ENCODE measurements around the gene ADGRL3. TPM values are rescaled to one million over a fixed set of nuclear protein-coding genes. Genes with fewer than 3 reads are reported as not detected.
"Not testable (repeated sequence)": the region's sequence is repeated elsewhere in the genome, so short reads cannot be mapped to it uniquely, and the experiment has no call there.

Gene ADGRL3
- total RNA-seq, 1 donor from 2014 or later, result 44.8 TPM

GRCh38 chr4:61630548-61630947 is 430.4 kb downstream of the ADGRL3 start:
- Mint-ChIP-seq H3K9me3 (ENCODE audit: unreplicated experiment) (no peaks in the 10 kb centered on the region), H3K4me3 (ENCODE audit: unreplicated experiment) (no peak overlapping the region), H3K27me3 (ENCODE audit: unreplicated experiment) (no peaks in the 10 kb centered on the region), H3K27ac (ENCODE audit: unreplicated experiment) (no peak overlapping the region), H3K36me3 (ENCODE audit: low read depth, unreplicated experiment) (no peaks in the 10 kb centered on the region), H3K4me1 (ENCODE audit: unreplicated experiment) (no peaks in the 10 kb centered on the region)
- TF ChIP-seq CTCF (IDR thresholded peaks at IDR 0.05; ENCODE audit: unreplicated experiment), result no peak
- DNase-seq (ENCODE audit: low spot score), result no peak

- Mint-ChIP-seq H3K27ac (ENCODE audit: unreplicated experiment) (no peak overlapping the region), H3K9me3 (ENCODE audit: unreplicated experiment) (no peaks in the 10 kb centered on the region), H3K4me1 (ENCODE audit: unreplicated experiment) (peaks cover 2% of the 10 kb centered on the region), H3K4me3 (ENCODE audit: unreplicated experiment) (no peak overlapping the region), H3K27me3 (ENCODE audit: unreplicated experiment) (no peaks in the 10 kb centered on the region), H3K36me3 (ENCODE audit: low read depth, unreplicated experiment) (no peaks in the 10 kb centered on the region)
- TF ChIP-seq CTCF (IDR thresholded peaks at IDR 0.05; ENCODE audit: unreplicated experiment), result no peak
- DNase-seq (ENCODE audit: low spot score), result no peak
These were observed 438.5 kb downstream of the ADGRL3 start for GRCh38 chr4:61638591-61638990.

- not testable (repeated sequence) for H3K27me3 Mint-ChIP-seq (ENCODE audit: unreplicated experiment); H3K36me3 Mint-ChIP-seq (ENCODE audit: low read depth, unreplicated experiment); H3K4me1 Mint-ChIP-seq (ENCODE audit: unreplicated experiment); H3K27ac Mint-ChIP-seq (ENCODE audit: unreplicated experiment); H3K4me3 Mint-ChIP-seq (ENCODE audit: unreplicated experiment); DNase-seq (ENCODE audit: low spot score); H3K9me3 Mint-ChIP-seq (ENCODE audit: unreplicated experiment)
These were observed 446.7 kb downstream of the ADGRL3 start for GRCh38 chr4:61646746-61647350.

- TF ChIP-seq CTCF (IDR thresholded peaks at IDR 0.05; ENCODE audit: unreplicated experiment), result no peak
- no peak for DNase-seq (ENCODE audit: low spot score)
These were observed 448.1 kb downstream of the ADGRL3 start for GRCh38 chr4:61648264-61648663.

GRCh38 chr4:61657016-61657415 is 456.9 kb downstream of the ADGRL3 start:
- no peak for TF ChIP-seq CTCF (IDR thresholded peaks at IDR 0.05; ENCODE audit: unreplicated experiment)
- no peaks in the 10 kb centered on the region for H3K9me3 Mint-ChIP-seq (ENCODE audit: unreplicated experiment)
- H3K36me3 Mint-ChIP-seq (ENCODE audit: low read depth, unreplicated experiment), result no peaks in the 10 kb centered on the region
- peaks cover 4% of the 10 kb centered on the region for H3K4me1 Mint-ChIP-seq (ENCODE audit: unreplicated experiment)
- no peak overlapping the region for H3K27ac Mint-ChIP-seq (ENCODE audit: unreplicated experiment)
- DNase-seq (ENCODE audit: low spot score), result no peak
- H3K27me3 Mint-ChIP-seq (ENCODE audit: unreplicated experiment), result no peaks in the 10 kb centered on the region
- no peak overlapping the region for H3K4me3 Mint-ChIP-seq (ENCODE audit: unreplicated experiment)

More at GRCh38 chr4:61648264-61648663, 448.1 kb downstream of the ADGRL3 start:
- H3K4me3 Mint-ChIP-seq (ENCODE audit: unreplicated experiment), result no peak overlapping the region
- H3K27ac Mint-ChIP-seq (ENCODE audit: unreplicated experiment), result no peak overlapping the region
- no peaks in the 10 kb centered on the region for H3K27me3 Mint-ChIP-seq (ENCODE audit: unreplicated experiment)
- no peaks in the 10 kb centered on the region for H3K36me3 Mint-ChIP-seq (ENCODE audit: low read depth, unreplicated experiment)
- peaks cover 2% of the 10 kb centered on the region for H3K4me1 Mint-ChIP-seq (ENCODE audit: unreplicated experiment)
- H3K9me3 Mint-ChIP-seq (ENCODE audit: unreplicated experiment), result no peaks in the 10 kb centered on the region

All from endothelial cell (in vitro differentiated cells).